Activated T-cell treated with anti-CD3 and anti-CD28 coated beads for 1 hour (primary cell): ENCODE measurements around the gene PHACTR1.

ENCODE experiments used
- DNase-seq: peaks from one replicate; pipeline ENCODE4 v3.0.0-alpha.2; 2020; ENCODE audit warnings: low read depth

The PHACTR1 gene

GRCh38 chr6:12803486-12803885 is 86.9 kb downstream of the PHACTR1 start:
- no peak for DNase-seq

GRCh38 chr6:12804952-12805645 is 88.5 kb downstream of the PHACTR1 start:
- DNase-seq = no peak

GRCh38 chr6:12806136-12806535 is 89.6 kb downstream of the PHACTR1 start:
- DNase-seq = no peak

- no peak for DNase-seq
Measured at GRCh38 chr6:12806796-12807195, 90.2 kb downstream of the PHACTR1 start.

GRCh38 chr6:12811519-12811918 is 95.0 kb downstream of the PHACTR1 start:
- DNase-seq = no peak

- DNase-seq = no peak
Measured at GRCh38 chr6:12813321-12813720, 96.8 kb downstream of the PHACTR1 start.

GRCh38 chr6:12814015-12814414 is 97.4 kb downstream of the PHACTR1 start:
- no peak for DNase-seq

- DNase-seq = no peak
Measured at GRCh38 chr6:12815089-12815488, 98.5 kb downstream of the PHACTR1 start.

GRCh38 chr6:12815884-12816600 is 99.5 kb downstream of the PHACTR1 start:
- no peak for DNase-seq

GRCh38 chr6:12818324-12818723 is 101.8 kb downstream of the PHACTR1 start:
- no peak for DNase-seq

GRCh38 chr6:12823847-12824246 is 107.3 kb downstream of the PHACTR1 start:
- DNase-seq = no peak

- no peak for DNase-seq
Measured at GRCh38 chr6:12826584-12826983, 110.0 kb downstream of the PHACTR1 start.

GRCh38 chr6:12827921-12828320 is 111.4 kb downstream of the PHACTR1 start:
- no peak for DNase-seq

GRCh38 chr6:12832226-12832735 is 115.7 kb downstream of the PHACTR1 start:
- DNase-seq = no peak

GRCh38 chr6:12836009-12836408 is 119.4 kb downstream of the PHACTR1 start:
- no peak for DNase-seq

- DNase-seq = no peak
Measured at GRCh38 chr6:12841619-12842018, 125.1 kb downstream of the PHACTR1 start.

- DNase-seq = no peak
Measured at GRCh38 chr6:12842114-12842513, 125.5 kb downstream of the PHACTR1 start.

GRCh38 chr6:12842658-12843057 is 126.1 kb downstream of the PHACTR1 start:
- DNase-seq = no peak

- no peak for DNase-seq
Measured at GRCh38 chr6:12844284-12845223, 128.0 kb downstream of the PHACTR1 start.

GRCh38 chr6:12845224-12846004 is 128.8 kb downstream of the PHACTR1 start:
- no peak for DNase-seq

- no peak for DNase-seq
Measured at GRCh38 chr6:12848964-12849808, 132.6 kb downstream of the PHACTR1 start.
